GM12872 (cell line): ENCODE results near the gene FPGS.

Source experiments
- CTCF ChIP-seq: IDR thresholded peaks from 3 replicates; pipeline ENCODE4 v1.5.1; 2011; ENCODE audit warnings: low read depth, mild to moderate bottlenecking, low read length, moderate library complexity; ENCODE audit not compliant: insufficient read depth

Gene FPGS

GRCh38 chr9:127786773-127787104, 15.9 kb upstream of the FPGS start:
- peak; percentile 35; the same call in 2 of the 3 replicates for TF ChIP-seq CTCF

- TF ChIP-seq CTCF: no peak
Measured at GRCh38 chr9:127788337-127789011, 14.2 kb upstream of the FPGS start.

DNA sequence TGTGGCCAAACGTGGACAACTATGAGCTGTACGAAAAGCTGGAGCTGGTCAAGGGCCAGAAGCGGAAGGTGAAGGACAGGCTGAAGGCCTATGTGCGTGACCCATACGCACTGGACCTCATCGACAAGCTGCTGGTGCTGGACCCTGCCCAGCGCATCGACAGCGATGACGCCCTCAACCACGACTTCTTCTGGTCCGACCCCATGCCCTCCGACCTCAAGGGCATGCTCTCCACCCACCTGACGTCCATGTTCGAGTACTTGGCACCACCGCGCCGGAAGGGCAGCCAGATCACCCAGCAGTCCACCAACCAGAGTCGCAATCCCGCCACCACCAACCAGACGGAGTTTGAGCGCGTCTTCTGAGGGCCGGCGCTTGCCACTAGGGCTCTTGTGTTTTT, 13.5 kb upstream of the FPGS start:
- TF ChIP-seq CTCF: no peak

DNA sequence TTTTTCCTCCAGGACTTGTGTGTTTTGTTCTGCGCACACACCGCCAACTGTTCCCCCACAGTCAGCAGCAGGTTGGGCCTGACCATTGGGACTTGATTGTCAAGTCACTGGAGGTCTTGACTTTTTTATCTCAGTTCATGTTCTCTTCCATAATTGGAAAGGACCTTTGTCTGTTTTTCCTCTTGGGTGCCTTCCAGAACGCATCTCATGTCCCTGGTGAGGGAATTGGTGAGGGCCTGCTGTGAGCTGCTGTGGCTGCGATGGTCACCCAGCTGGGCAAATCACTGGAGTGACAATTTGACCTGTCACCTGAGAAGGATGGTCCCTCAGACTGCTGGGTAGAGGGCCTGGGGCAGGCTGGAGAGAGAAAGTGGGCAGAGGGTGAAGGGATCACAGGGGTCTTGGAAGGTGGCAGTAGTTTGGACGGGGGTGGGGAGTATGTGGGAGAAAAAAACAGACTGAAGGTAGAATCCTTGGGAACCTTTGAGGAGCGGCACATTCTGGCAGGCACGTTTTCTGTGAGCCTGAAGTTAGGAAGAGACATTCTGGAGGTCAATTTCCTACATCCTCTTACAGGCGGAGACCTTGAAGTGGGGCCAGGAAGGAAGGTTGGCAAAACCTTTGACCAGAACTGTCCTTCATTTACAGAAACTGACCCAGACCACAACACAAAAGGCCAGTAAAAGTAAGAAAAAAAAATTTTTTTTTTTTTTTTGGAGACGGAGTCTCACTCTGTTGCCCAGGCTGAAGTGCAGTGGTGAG, 12.4 kb upstream of the FPGS start:
- no peak for TF ChIP-seq CTCF

DNA sequence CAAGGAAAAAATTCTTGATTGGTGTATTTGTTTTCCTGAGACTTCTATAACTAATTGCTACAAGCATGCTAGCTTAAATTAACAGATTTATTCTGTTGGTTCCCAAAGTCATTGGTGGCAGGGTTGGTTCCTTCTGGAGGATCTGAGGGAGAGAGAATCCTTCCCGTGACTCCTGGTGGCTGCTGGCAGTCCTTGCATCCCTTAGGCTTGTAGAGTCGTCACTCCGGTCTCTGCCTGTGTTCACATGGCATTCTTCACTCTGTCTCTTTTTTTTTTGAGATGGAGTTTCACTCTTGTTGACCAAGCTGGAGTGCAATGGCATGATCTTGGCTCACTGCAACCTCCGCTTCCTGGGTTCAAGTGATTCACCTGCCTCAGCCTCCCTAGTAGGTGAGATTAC, 11.6 kb upstream of the FPGS start:
- no peak for TF ChIP-seq CTCF

DNA sequence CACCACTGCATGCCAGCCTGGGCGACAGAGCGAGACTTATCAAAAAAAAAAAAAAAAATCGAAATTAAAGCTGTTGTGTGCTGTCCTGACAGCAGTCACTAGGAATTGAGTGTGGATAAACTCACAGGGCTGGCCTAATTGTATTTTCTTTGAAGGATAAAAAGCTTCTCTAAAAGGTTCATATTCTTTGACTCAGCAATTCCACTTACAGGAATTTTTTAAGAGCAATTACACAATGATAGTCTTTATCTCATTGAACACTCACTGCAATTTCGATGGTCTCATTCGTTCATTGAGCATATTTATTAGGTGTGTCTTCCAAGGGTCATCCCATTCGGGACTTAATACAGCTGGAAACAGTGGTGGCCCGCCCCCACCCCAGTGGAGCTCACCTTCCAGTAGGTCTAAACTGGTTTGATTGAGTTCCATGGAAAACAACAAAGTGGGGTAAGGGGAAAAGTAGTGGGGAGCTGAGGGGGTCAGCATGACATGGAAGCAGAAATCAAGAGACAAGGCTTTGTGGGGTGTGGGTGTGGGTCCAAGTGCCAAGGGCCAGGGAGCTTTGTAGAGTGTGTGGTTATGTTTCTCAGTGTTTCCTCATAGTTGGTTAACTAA, 10.2 kb upstream of the FPGS start:
- no peak for TF ChIP-seq CTCF

DNA sequence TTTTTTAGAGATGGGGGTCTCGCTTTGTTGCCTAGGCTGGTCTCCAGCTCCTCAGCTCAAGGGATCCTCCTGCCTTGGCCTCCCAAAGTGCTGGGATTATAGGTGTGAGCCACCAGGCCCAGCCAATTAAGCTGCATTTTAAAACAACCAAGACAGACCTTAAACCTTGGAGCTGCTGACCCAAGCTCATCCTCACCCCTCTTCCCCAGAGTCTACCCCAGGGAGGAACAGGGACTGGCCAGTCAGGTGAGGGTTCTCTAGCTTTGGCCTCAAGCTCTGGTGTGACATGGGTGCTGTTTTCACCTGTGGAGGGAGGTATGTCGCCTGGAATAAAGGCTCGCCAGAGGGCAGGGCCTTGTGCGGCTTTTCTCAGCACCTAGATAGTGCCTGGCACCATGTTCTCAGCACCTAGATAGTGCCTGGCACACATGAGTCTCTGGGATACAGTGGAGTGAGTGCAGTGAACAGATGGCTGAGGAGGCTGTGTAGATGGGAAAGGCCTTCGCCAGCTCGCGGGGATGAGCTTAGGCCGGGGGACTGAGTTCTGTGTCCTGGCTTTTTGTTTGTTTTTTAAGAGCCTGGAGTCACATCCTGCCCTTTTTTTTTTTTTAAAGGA, 9.5 kb upstream of the FPGS start:
- TF ChIP-seq CTCF: no peak
